ENCODE data around the gene IPO11.

- no peak for TF ChIP-seq POLR2AphosphoS5 (IDR thresholded peaks at IDR 0.05)
- TF ChIP-seq CTCF (IDR thresholded peaks at IDR 0.05), result no peak
- no peak for TF ChIP-seq POLR2A (IDR thresholded peaks at IDR 0.05)
These were observed 150.3 kb downstream of the IPO11 start for GRCh38 chr5:62562867-62563266.

All from suprapubic skin (tissue), 4 donors.